Stimulated activated memory B cell treated with anti-CD40 and anti-IgM and Interleukin-4, amounts not matched to agents 10 μg/mL and 1 μg/mL and 100 μg/mL, for 72 hours (primary cell): ENCODE data around the gene GPAT3.
"Not testable (repeated sequence)": the region's sequence is repeated elsewhere in the genome, so short reads cannot be mapped to it uniquely, and the experiment has no call there.

Source experiments
- ATAC-seq: fragments of 150-1000 bp; cut with Tn5 transposase; 2 replicates; pipeline ENCODE4 v1.10.0; 2021
- H3K27ac Mint-ChIP-seq: one replicate; pipeline ENCODE4 v1.8.0; 2022; ENCODE audit warnings: mild to moderate bottlenecking, mixed read lengths
- H3K27me3 Mint-ChIP-seq: one replicate; pipeline ENCODE4 v1.8.0; 2022; ENCODE audit warnings: mixed read lengths
- H3K36me3 Mint-ChIP-seq: one replicate; pipeline ENCODE4 v1.8.0; 2022; ENCODE audit warnings: mixed read lengths
- H3K4me1 Mint-ChIP-seq: one replicate; pipeline ENCODE4 v1.8.0; 2022; ENCODE audit warnings: mixed read lengths
- H3K4me3 Mint-ChIP-seq: one replicate; pipeline ENCODE4 v1.8.0; 2022; ENCODE audit warnings: mild to moderate bottlenecking, moderate library complexity, mixed read lengths
- H3K9me3 Mint-ChIP-seq: one replicate; pipeline ENCODE4 v1.8.0; 2022; ENCODE audit warnings: mixed read lengths

GPAT3 gene

DNA sequence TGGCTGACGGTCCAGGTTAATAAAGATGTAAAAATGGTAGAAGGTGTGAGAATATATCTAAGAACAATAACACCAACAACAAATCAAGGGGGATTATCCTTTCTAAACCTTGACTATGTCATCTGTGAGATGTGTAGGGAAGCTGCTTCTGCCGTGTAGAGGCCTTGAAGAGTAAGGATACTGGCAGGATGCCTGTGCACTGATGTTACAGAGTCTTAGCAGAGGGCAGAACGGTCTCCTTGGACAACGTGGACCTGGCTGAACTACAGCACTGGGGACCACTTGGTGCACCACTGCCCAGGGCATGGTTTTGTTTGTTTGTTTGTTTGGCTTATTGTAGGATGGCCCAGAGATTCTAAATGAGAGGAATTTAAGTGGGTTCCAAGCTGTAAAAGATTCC, 33.5 kb downstream of the GPAT3 start:
- H3K4me3 Mint-ChIP-seq: no peak overlapping the region
- no peaks in the 10 kb centered on the region for H3K27me3 Mint-ChIP-seq
- no peak overlapping the region for H3K27ac Mint-ChIP-seq
- H3K36me3 Mint-ChIP-seq: no peaks in the 10 kb centered on the region
- H3K9me3 Mint-ChIP-seq: no peaks in the 10 kb centered on the region
- no peak for ATAC-seq
- peaks cover 20% of the 10 kb centered on the region for H3K4me1 Mint-ChIP-seq

DNA sequence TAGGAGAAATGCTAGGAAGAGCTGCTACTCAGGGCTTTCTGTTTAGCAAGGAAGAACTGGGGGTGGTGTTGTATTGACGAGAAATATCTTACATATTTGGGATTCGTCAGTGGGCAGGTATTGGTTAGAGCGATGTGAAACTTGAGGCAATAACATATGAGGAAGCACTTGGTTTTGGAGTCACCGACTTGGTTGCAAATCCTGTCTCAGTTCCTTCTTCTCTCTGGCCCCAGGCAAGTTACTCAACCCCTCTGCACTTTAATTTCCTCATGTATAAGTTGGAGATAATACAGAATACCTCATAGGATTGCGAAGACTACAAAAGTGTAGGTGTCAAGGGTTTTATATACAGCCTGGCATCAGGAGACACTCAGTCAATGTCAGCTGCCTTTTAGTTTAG, 34.1 kb downstream of the GPAT3 start:
- Mint-ChIP-seq H3K4me3 (no peak overlapping the region), H3K27ac (no peak overlapping the region), H3K27me3 (no peaks in the 10 kb centered on the region), H3K36me3 (no peaks in the 10 kb centered on the region), H3K9me3 (no peaks in the 10 kb centered on the region), H3K4me1 (peaks cover 20% of the 10 kb centered on the region)
- peak; percentile 95 for ATAC-seq

DNA sequence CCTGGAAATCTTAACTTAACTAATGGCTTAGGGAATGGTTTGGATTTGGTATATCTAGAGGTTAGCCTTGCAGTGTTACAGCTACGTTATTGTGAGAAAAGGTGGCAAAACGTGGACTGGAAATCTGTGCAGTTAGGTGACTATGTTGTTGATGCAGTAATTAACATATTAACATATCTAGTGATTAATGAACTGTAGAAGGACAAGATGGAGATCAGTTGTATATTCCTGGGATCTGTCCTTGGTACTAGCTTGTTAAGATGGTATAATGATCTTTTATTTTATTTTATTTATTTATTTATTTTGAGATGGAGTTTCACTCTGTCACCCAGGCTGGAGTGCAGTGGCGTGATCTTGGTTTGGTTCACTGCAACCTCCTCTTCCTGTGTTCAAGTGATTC, 36.9 kb downstream of the GPAT3 start:
- Mint-ChIP-seq H3K36me3 (no peaks in the 10 kb centered on the region), H3K4me3 (no peak overlapping the region), H3K27ac (no peak overlapping the region), H3K4me1 (peaks cover 20% of the 10 kb centered on the region), H3K9me3 (no peaks in the 10 kb centered on the region), H3K27me3 (no peaks in the 10 kb centered on the region)
- no peak for ATAC-seq

DNA sequence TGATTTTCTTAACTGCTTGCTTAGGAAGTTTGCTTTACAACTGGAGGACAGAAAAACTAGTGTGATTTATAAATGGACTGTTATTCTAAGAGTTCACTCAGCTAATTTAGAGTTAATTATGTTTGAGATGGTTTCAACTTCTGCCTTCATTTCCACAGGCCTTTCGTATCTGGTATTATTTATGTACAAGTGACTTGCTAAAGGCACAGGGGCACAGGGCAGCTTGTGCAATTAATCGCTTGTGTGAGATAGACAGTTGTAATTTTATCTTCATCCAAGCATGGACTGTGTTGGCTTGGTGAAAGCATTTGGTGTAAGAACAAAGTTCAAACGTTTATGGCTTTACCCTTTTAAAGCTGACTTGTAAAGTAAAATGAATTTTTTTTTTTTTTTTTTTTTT, 38.3 kb downstream of the GPAT3 start:
- H3K27ac Mint-ChIP-seq: no peak overlapping the region
- H3K4me3 Mint-ChIP-seq: no peak overlapping the region
- no peak for ATAC-seq
- H3K9me3 Mint-ChIP-seq: no peaks in the 10 kb centered on the region
- no peaks in the 10 kb centered on the region for H3K27me3 Mint-ChIP-seq
- H3K4me1 Mint-ChIP-seq: peaks cover 20% of the 10 kb centered on the region
- no peaks in the 10 kb centered on the region for H3K36me3 Mint-ChIP-seq

DNA sequence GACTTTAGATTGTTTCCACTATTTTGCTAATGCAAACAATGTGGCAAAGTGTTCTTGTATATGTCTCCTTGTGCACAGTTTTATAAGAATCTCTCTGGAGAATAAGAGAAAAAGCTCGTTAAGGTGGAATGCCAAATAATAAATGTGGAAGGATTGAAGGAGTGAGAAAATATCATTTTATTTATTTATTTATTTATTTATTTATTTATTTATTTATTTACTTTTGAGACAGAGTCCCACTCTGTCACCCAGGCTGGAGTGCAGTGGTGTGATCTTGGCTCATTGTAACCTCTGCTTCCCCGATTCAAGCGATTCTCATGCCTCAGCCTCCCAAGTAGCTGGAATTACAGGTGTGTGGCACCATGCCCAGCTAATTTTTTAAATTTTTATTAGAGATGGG, 40.3 kb downstream of the GPAT3 start:
- H3K27ac Mint-ChIP-seq, H3K36me3 Mint-ChIP-seq, ATAC-seq, H3K27me3 Mint-ChIP-seq, H3K4me3 Mint-ChIP-seq, H3K9me3 Mint-ChIP-seq: not testable (repeated sequence)
- H3K4me1 Mint-ChIP-seq: peaks cover 11% of the 10 kb centered on the region

DNA sequence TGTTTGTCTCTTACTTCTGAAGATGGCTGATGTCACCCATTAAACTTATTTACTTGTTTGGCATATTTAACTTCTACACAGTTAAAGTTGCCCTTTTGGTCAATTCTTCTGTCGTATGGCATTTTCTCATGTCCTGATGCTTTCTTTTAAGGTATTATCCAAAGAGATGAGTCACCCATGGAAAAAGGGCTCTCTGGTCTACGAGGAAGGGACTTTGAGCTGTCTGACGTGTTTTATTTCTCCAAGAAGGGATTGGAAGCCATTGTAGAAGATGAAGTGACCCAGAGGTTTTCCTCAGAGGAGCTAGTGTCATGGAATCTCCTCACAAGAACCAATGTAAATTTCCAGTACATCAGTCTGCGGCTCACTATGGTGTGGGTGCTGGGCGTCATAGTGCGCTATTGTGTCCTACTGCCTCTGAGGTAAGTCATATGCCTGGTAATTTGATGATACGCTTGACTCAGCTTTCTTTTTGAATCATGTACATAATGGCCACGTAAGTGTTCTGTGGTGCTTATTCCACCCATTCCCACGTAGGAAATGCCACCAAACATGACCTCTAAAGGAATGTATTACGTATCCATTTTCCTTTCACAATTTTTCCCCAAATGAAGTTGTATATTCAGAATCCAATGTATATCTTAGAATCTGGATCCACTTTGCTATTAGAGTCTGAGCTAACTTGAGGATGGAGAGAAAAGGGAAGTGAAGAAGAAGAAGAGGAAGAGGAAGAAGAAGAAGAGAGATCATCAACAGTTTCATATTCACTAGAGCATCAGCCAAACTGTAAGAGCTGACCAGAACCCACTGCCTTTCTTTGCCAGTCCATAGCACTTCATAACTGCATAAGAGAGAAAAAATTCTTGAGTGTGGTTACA, 45.7 kb downstream of the GPAT3 start:
- ATAC-seq: peak; percentile 94
- Mint-ChIP-seq H3K27ac (peak overlapping the region; percentile 75), H3K4me1 (peaks cover 27% of the 10 kb centered on the region), H3K9me3 (no peaks in the 10 kb centered on the region), H3K4me3 (peak overlapping the region; percentile 62), H3K27me3 (no peaks in the 10 kb centered on the region), H3K36me3 (no peaks in the 10 kb centered on the region)

DNA sequence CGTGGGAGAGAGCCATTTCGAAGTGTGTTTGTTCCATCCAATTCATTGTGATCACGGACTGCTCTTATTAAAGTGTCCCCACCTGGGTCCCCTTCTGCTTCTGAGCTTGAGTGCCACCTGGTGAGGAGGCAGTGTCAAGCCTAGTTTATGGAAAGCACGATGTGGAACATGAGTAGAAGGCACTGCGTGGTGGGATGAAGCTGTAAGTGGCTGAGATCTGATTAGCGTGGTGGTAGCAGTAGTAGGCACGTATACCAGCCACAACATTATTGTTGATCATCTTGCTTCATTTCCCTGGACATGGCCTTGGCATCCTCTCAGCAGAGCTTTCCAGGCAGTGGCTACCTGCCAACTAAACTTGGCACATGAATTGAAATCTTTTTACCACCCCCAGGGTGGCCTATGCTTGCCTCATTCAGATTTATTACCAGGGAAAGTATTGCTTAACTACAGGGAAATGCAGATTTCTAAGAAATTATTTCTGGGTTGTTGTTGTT, 46.4 kb downstream of the GPAT3 start:
- H3K4me1 Mint-ChIP-seq: peaks cover 27% of the 10 kb centered on the region
- ATAC-seq: no peak
- H3K36me3 Mint-ChIP-seq: no peaks in the 10 kb centered on the region
- H3K9me3 Mint-ChIP-seq: no peaks in the 10 kb centered on the region
- H3K27ac Mint-ChIP-seq: peak overlapping the region; percentile 75
- no peaks in the 10 kb centered on the region for H3K27me3 Mint-ChIP-seq
- peak overlapping the region; percentile 62 for H3K4me3 Mint-ChIP-seq

DNA sequence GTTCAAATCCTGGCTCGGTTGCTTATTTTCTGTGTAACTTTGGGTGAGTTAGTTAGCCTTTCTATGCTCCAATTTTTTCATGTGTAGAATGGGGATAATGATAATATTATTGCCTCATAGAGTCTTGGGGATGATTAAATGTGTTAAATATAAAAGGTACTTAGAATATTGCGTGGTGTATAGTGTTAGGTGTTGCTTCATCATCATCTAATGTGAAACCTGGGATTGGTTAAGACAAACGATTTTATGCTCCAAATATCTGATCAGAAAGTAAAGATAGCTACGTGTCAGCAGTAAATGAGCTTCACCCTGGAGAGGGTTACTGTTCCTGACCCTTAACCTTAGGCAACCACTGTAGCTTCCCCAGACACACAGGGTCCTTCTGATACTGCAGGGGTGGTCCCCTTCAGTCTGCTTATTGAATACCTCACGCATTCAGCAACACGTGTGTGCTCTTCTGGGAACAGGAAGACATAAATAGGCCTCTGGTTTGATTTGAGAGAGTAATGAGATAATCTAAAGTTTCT, 50.1 kb downstream of the GPAT3 start:
- Mint-ChIP-seq H3K36me3 (no peaks in the 10 kb centered on the region), H3K27ac (no peak overlapping the region), H3K9me3 (no peaks in the 10 kb centered on the region), H3K4me3 (no peak overlapping the region), H3K27me3 (no peaks in the 10 kb centered on the region), H3K4me1 (peaks cover 18% of the 10 kb centered on the region)
- ATAC-seq: no peak

DNA sequence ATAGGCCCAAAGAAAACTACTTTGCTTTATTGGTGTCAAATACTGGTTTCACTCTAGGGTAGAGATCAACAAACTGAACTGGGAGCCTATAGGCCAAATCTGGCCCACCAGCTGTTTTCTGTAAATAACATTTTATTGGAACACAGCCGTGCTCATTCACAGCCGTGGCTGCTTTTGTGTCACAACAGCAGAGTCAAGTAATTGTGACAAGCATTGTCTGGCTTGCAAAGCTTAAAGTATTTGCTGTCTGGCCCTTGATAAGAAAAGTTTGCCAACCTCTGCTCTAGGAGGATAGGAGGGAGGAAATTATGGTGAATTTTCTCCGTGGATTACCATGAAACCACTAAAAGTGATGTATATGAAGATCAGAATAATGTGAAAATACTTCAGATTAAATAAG, 53.4 kb downstream of the GPAT3 start:
- no peaks in the 10 kb centered on the region for H3K36me3 Mint-ChIP-seq
- H3K9me3 Mint-ChIP-seq: no peaks in the 10 kb centered on the region
- ATAC-seq: no peak
- H3K4me3 Mint-ChIP-seq: no peak overlapping the region
- no peaks in the 10 kb centered on the region for H3K4me1 Mint-ChIP-seq
- H3K27ac Mint-ChIP-seq: no peak overlapping the region
- H3K27me3 Mint-ChIP-seq: no peaks in the 10 kb centered on the region

DNA sequence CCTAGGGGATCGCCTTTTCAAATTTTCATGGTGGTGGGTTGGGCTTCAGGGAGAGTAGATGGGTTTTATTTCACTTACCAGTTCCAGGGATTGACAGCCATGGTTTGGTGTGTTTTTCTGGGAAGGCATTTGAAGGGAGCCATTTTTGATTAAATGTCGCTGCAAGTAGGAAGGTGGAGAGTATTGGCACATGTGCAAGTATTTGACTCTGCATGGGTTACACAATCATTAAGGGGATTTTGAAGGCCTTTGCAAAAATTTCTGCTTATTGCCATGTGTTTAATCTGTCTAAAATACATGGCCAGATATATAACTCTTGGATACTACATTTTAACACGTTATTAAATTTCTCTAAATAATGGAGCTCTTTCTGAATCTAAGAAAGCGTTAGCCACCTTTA, 55.1 kb downstream of the GPAT3 start:
- Mint-ChIP-seq H3K27me3 (no peaks in the 10 kb centered on the region), H3K36me3 (no peaks in the 10 kb centered on the region), H3K9me3 (no peaks in the 10 kb centered on the region), H3K4me3 (no peak overlapping the region), H3K27ac (no peak overlapping the region), H3K4me1 (no peaks in the 10 kb centered on the region)
- no peak for ATAC-seq

DNA sequence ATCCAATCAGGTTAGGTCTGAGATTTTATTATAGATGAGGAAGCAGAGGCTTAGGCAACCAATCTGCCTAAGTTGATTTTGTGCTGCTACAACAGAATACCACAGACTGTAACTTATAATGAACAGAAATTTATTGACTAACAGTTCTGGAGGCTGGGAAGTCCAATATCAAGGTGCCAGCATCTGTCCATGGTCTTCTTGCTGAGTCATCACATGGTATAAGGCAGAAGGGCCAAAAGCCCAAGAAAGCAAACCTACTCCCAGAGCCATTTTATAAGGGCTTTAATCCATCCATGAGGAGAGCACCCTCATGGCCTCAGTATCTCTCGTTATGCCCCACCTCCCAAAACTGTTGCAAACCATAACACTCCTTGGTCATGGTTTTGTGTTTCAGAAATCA, 55.8 kb downstream of the GPAT3 start:
- Mint-ChIP-seq H3K36me3 (no peaks in the 10 kb centered on the region), H3K27me3 (no peaks in the 10 kb centered on the region)
- no peak for ATAC-seq

DNA sequence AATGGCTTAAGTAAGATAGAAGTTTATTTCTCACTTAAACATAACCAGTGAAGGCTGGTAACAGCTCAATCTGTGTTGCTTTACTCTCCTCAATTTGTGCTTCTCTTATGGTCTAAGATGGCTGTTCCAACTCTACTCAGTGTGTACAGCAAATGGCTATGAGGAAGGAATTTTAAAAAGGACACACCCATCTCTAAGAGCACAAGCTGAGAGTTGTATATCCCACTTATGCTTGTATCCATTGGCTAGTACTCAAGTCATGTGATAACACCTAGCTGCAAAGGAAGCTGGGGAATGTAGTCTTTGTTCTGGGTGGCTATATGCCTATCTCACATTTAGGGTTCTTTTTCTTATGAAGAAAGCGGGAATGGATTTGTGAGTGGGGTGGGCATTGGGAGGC, 63.3 kb downstream of the GPAT3 start:
- peak; percentile 56 for ATAC-seq
- Mint-ChIP-seq H3K27me3 (no peaks in the 10 kb centered on the region), H3K36me3 (no peaks in the 10 kb centered on the region), H3K4me3 (no peak overlapping the region), H3K4me1 (peaks cover under 1% of the 10 kb centered on the region), H3K27ac (no peak overlapping the region), H3K9me3 (no peaks in the 10 kb centered on the region)

More for the DNA sequence above, 55.8 kb downstream of the GPAT3 start:
- no peak overlapping the region for H3K4me3 Mint-ChIP-seq
- no peaks in the 10 kb centered on the region for H3K4me1 Mint-ChIP-seq
- no peaks in the 10 kb centered on the region for H3K9me3 Mint-ChIP-seq
- no peak overlapping the region for H3K27ac Mint-ChIP-seq

DNA sequence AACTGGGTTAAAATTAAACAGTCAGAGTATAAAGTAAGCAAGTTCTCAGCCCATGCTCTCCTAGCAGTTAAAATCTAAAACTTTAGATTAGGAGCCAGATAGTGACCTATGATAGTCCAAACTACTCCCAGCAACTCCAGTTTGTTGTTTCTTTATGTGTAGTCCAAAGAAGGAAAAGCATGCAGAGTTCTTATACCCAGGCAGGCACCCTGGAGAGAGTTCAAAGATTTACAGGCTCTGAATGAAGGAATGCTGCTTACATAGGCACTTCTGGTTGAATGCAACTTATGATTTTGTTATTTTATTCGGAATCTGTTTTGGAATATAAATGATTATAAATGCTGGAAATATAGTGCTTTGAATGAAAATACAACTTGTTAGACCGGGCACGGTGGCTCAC, 67.2 kb downstream of the GPAT3 start:
- no peak overlapping the region for H3K27ac Mint-ChIP-seq
- ATAC-seq: no peak
- no peaks in the 10 kb centered on the region for H3K9me3 Mint-ChIP-seq
- no peaks in the 10 kb centered on the region for H3K27me3 Mint-ChIP-seq
- no peak overlapping the region for H3K4me3 Mint-ChIP-seq
- peaks cover 17% of the 10 kb centered on the region for H3K4me1 Mint-ChIP-seq
- no peaks in the 10 kb centered on the region for H3K36me3 Mint-ChIP-seq

DNA sequence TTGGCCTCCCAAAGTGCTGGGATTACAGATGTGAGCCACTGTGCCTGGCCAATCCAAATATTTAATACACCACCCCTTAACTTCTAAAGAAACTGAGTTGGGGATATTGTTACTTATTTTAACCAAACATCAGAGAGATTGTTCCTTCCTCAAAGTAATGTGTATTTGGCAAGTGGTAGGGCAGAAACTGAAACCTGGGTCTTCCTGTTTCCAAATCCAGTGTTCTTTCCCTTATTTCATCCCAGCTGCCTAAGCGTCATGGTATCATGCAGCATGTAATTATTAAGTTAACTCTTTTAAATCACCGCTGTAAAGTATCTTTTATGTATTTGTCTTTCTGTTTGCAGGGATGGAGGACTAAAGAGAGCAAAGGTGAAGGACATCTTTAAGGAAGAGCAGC, 68.4 kb downstream of the GPAT3 start:
- H3K4me1 Mint-ChIP-seq: peaks cover 17% of the 10 kb centered on the region
- no peaks in the 10 kb centered on the region for H3K9me3 Mint-ChIP-seq
- no peak overlapping the region for H3K4me3 Mint-ChIP-seq
- no peak overlapping the region for H3K27ac Mint-ChIP-seq
- no peak for ATAC-seq
- H3K27me3 Mint-ChIP-seq: no peaks in the 10 kb centered on the region
- no peaks in the 10 kb centered on the region for H3K36me3 Mint-ChIP-seq

DNA sequence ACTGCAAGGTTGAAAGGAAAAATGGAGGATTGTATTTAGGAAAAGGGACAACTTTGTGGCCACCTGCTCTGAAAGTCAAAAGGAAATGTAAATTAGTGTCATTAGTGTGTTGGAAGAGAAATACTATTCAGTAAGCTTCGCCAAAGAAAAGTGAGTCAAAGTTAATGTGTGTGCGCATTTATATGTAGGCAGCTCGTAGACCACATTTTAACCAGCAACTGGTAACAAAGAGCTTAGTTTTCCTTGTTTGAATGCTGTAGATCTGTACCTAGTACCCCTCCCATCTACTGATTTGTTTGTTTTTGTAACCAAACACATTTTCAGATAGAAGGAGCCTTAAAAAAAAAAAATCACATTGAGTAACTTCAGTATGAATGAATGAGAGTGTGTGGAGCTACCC, 69.3 kb downstream of the GPAT3 start:
- ATAC-seq: no peak
- Mint-ChIP-seq H3K36me3 (no peaks in the 10 kb centered on the region), H3K4me1 (peaks cover 17% of the 10 kb centered on the region), H3K27me3 (no peaks in the 10 kb centered on the region), H3K27ac (no peak overlapping the region), H3K9me3 (no peaks in the 10 kb centered on the region), H3K4me3 (no peak overlapping the region)

DNA sequence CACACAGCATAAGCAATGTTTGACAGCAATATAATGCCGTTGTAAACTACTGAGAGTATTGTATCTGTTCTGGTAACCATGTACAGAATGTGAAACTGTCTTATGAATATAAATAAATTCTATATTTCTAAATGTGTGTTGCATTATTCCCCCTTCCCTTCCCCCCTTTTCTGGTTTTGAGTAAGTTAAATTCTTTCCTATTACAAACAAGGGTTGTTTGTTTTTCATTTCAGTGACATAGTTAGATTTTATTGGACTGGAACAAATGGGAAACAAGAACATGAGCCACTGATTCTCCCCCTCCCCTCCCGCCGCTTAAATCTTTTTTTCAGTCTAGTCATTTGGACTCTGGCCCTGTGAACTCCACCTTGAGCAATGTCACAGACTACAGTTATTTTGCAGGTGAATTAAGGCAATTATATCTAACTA, 69.8 kb downstream of the GPAT3 start:
- no peak for ATAC-seq
- H3K9me3 Mint-ChIP-seq: no peaks in the 10 kb centered on the region
- H3K4me3 Mint-ChIP-seq: no peak overlapping the region

More for the DNA sequence above, 69.8 kb downstream of the GPAT3 start:
- H3K36me3 Mint-ChIP-seq: no peaks in the 10 kb centered on the region
- peaks cover 17% of the 10 kb centered on the region for H3K4me1 Mint-ChIP-seq
- no peak overlapping the region for H3K27ac Mint-ChIP-seq
- H3K27me3 Mint-ChIP-seq: peaks cover 3% of the 10 kb centered on the region
